Lung microvascular endothelial cell (primary cell): ENCODE data around the gene VPS54. TPM values are rescaled to one million over a fixed set of nuclear protein-coding genes. Genes with fewer than 3 reads are reported as not detected.

Source experiments
- DNase-seq, 2 donors: peaks; one replicate each; pipeline versions ENCODE4 v3.0.0 to v3.0.0-alpha.2; 2010; ENCODE audit warnings: low read depth in 2 of 2
- total RNA-seq: library from RNA; depleted of rRNA; stranded (reverse); fragments of >200 nt; gene quantifications from 2 replicates; pipeline ENCODE4 v1.2.1, GENCODE V29; 2014

VPS54 gene
- total RNA-seq, 1 donor from 2014 or later: 15.7 TPM

- DNase-seq: no peak
Observed at GRCh38 chr2:63844616-63845015, 174.6 kb downstream of the VPS54 start.

GRCh38 chr2:63843791-63844190 lies 175.4 kb downstream of the VPS54 start:
- no peak for DNase-seq

DNA sequence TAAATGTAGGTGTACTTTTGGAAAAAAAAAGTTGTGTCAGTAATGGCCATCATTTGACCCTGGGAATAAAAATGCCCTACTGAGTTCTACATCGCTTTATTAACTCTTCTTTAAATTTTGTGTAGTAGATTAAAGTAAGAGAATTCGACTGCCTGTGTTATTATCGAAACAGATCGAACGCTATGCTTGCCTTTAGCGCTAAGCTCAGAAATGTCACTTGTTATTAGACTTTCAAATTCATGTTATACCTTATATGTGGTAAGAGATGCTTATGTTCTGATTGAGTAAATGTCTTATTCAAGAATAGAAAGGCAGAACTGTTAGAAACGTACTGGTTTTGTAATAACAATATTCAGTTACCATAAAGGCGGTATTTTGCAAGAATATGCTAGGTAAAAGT lies 176.1 kb downstream of the VPS54 start:
- DNase-seq: no peak

DNA sequence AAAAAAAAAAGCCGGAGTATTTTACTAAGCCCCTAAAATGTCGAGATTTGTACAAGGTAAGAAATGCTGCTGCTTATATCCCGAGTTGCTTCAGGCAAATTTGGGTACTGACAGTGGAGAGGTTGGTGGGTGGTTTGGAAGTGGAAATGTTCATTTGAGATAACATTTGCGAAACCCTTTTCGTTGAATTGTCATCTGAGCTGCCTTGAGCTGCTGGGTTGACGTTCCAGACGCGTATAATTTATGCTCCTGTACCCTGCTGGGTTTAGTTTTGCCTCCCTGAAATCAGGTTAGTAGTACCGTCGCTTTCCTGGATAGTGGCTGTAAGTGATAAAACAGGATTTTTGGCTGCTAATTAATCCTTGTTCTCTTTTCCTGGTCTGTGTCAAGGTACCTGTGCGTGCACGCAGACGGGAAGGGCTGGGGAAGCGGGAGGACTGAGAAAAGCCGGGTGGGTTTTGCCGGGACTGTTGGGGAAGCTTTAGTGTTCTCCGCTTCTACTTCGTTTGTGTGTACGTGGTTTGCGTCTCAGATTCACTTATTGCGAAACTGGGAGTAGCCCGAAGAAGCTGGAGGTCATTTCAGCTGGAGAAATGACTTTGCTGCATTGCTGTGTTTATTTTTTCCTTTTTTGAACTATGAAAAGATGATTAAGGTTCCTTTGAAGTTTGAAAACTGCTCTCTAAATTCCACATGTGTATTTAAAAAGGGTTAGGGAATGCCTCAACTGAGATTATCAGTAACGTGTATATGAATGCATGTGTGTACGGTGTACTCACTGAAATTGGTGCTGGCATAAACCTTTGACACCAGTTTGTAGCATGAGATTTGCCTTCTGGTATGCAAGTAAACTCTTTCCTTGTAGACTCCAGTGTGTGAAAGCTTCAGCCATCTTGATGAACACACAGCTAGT lies 176.8 kb downstream of the VPS54 start:
- DNase-seq: peak; percentile 33 to 47

Other genes starting within 250 kb of the VPS54 start
- 47.1 and 182 TPM in 2 replicates for gene UGP2, start 177.5 kb downstream of the VPS54 start, total RNA-seq
- 44.5 and 66.9 TPM in 2 replicates for gene PELI1, start 125.0 kb upstream of the VPS54 start, total RNA-seq